HG02623 (cell line): ENCODE measurements around the gene MAOA.
"Not testable (repeated sequence)": the region's sequence is repeated elsewhere in the genome, so short reads cannot be mapped to it uniquely, and the experiment has no call there.

Experiments used
- ATAC-seq: cut with Tn5 transposase; IDR thresholded peaks from one replicate; pipeline ENCODE4 v1.9.1; 2021; ENCODE audit warnings: moderate library complexity; ENCODE audit not compliant: unreplicated experiment

MAOA gene

DNA sequence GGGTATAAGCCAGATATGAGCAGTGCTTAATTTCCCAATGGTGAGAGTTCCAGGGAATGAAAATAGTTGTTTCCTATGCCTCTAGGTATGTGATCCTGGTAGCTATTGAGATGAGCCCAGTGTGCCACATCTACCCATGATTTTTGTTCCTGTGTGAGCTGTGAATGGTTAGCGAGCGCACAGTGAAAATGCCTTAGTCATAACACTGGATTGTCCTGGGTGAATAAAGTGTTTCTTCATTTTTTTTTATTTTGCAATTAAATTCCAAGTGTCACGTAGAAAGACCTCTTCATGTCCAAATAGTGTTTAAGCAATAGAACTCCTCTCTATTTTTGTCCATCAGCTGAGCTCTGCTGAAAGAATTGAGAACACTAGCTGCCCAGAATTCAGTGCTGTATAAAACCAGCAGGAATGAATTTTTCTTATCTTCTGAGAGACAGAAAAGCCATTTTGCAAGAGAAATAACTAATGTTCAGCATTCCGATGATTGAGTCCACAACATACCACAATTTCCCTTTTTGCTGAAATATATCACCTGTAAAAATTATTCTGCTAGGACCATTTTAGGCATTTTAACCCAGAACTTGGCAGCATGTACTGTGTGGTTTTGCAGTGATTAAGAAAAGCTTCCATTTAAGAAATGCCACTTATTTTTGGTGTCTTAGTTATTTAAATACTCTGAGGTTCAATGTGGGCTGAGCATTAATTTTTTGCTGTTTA is 5.6 kb downstream of the MAOA start:
- ATAC-seq: no peak

DNA sequence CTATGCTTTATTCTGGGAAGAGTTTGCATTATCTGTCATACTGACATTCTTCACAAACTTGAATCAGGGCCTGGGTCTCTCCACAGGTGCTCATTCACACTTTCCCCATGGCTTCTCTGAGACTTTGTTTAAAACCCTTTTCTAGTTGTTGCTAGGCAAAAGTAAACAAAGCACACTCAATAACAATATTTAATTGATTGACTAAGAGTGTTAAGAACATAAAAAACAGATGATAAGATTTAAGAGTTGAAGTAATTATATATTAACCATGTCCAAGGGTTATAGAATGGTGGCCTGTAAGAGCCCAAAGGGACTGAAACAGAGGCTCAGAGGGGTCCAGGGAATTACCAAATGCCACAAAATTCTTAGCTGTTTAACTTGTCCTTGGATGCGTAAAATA is 7.1 kb downstream of the MAOA start:
- no peak for ATAC-seq

DNA sequence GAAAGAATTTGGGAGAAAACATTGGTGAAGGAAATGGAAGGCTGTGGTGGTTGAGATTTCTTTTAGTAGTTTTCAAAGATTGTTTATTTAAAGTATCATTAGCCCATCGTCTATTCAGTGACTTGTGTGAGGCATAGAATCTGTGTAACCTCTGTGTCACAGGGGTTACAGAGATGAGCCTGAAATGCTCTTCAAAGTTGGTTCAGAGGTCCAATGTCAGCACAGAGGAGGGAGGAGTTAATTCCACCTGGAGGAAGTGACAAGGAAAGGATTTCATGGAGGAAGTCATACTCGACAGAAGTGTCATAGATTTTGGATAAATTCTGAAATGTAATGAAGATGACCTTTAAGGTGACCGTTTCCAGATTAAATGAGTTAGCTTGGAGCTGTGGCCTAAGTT is 8.2 kb downstream of the MAOA start:
- no peak for ATAC-seq

DNA sequence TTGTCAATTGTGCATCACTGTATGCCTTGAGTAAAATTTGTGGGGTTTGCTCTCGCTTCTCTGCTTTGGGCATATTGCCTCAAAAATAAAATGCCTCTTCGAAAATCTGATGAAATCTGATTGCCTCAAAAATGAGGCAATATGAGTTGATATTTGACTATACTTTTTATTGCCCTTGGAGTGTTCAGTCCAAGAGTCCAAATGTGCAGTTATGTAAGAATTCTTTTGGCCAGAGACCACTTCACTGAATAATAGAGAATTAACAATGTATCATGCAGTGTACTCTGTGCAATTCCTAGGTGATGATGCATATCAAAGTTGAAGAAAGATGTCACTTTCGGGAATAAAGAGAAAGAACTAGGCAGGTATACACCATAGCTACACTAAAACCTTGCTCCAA is 8.6 kb downstream of the MAOA start:
- ATAC-seq: no peak

DNA sequence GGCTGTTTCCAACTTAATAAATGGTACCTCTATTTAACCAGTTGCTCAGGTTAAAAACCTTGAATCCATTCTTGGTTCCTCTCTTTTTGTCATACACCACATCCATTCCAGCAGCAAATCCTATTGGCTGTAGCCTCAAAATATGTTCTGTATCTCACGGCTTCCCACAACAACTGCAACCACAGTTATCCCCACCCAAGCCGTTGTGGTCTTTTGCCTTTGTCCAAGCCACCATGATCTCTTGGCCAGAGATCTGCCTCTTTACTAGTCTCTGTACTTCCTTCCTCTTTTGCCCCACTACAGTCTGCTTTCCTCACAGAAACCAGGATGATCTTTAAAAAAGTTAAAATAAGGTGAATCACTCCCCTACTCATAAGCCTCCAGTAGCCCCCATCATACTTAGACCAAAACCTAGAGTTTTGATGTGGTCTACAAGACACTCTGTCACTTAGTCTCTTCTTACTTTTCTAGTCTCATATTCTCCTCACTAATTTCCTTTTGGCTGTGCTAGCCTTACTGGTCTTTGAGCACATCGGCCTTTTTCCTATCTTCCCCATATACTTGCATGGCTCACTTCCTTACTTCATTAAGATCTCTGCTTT is 10.3 kb downstream of the MAOA start:
- no peak for ATAC-seq

DNA sequence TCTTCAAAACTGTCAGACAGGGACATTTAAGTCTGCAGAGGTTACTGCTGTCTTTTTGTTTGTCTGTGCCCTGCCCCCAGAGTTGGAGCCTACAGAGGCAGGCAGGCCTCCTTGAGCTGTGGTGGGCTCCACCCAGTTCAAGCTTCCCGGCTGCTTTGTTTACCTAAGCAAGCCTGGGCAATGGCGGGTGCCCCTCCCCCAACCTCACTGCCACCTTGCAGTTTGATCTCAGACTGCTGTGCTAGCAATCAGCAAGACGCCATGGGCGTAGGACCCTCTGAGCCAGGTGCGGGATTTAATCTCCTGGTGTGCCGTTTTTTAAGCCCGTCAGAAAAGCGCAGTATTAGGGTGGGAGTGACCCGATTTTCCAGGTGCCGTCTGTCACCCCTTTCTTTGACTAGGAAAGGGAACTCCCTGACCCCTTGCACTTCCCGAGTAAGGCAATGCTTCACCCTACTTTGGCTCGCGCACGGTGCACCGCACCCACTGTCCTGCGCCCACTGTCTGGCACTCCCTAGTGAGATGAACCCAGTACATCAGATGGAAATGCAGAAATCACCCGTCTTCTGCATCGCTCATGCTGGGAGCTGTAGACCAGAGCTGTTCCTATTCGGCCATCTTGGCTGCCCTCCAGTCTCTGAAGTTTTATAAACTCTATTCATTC is 20.0 kb downstream of the MAOA start:
- ATAC-seq: not testable (repeated sequence)

DNA sequence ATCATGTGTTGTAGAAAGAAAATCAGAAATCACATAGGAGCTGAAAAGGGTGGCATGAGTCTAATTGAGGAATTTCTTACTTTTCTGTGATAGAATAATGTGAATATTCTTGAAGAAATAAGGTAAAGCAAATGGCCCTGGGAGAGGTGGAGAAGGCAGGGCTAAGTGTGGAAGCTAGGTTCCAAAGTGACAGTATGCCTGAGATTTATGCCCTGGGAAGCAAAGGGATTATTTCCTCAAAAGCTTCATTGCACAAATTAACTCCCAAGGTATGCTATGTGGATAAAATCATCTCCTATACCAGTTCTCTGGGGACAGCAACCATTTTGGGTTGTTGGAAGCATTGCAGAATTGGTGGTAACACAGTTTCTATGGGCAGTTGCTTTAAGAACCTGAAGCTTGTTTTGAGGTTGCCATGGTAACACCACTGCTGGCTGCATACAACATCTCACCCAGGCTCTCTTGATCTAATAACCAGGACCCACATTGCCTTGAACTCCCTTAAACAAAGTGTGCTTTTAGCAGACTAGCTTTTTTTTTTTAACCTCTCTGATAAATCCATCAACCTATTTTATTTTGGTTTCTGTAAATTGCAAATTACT is 21.0 kb downstream of the MAOA start:
- no peak for ATAC-seq

DNA sequence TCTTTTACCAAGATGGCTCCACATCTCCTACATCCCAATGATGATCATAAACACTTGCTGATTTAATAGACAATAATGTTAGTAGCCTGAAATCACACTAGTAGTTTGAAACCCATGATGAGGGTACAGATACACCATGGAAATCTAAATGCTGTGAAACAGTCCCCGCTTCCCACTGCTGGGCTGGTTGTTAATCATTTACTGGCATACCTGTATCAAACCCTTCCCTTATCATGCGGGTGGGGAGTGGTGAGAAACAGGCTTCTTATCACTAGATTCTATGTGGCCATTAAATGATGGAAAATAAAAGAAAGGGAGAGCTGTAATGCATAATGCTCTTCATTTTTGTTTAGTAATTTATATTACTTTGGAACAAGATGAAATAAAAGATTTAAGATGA is 21.9 kb downstream of the MAOA start:
- no peak for ATAC-seq

DNA sequence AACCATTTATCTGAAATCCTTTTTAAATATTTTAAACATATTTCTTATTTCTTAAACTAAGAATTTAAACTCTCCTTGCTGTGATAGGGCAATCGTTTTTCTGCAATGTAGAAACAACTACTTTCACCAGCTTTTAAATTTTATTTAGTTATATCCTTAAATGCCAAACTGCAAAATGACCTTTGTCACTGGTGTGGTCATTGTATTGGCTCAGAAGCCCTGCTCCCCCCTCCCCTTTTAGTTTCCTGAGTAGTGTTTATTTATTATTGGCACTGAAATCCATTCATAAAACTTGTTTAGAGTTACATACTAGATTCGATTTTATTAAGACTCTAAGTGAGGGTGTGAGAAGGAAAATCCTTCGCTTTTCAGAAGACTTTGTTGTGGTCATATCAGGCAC is 23.0 kb downstream of the MAOA start:
- ATAC-seq: no peak

DNA sequence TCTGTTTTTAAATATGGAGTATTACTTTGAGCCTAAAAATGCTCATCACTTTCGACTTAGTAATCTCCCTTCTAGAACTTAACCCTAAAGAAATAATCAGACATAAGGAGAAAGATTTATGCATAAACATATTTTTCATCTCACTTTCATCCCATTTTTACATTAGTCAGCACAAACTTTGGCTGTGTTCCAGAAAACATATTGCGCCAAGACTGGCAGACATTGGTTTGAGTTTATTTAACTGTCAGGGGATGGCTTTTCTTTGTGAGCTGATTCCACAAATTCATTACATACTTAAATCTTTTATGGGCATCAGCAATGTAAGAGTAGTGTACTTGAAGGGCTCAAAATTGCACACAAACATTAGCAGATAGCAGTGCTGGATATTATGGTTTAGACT is 23.7 kb downstream of the MAOA start:
- no peak for ATAC-seq

DNA sequence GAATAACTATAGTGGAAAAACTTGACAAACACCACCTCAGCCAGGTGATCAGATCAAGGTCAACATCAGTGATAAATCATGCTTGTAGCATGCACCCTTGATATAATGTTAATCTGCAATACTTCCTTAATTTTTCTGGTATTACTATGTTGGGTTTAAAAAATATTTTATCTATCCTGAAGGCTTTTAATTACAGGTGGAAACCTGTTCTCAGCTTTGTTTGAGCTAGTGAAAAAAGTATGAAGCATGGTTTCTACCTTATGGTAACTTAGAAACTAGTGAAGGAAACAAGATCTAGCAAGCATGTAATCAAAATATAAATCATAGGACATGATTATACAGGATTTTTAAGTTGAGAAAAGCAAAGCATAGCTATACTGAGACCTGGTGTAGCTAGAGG is 26.6 kb downstream of the MAOA start:
- ATAC-seq: no peak

DNA sequence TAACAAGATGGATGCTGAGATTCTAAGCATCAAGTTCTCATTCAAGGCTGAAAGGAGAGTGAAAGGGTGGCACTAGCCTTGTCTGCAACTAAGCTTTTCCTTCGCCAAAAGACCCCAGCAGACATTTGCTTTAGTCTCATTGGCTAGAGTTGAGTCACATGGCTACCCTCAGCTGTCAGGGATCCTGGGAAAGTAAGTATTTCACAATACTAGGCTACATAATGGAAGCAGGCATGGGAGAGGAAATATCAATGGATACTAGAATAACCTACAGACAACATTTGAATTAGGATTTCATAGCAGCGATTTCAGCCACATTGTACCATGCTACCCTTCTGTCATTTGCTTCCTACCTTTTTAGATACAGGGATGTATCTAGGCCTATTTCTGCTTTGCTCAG is 29.1 kb downstream of the MAOA start:
- no peak for ATAC-seq

DNA sequence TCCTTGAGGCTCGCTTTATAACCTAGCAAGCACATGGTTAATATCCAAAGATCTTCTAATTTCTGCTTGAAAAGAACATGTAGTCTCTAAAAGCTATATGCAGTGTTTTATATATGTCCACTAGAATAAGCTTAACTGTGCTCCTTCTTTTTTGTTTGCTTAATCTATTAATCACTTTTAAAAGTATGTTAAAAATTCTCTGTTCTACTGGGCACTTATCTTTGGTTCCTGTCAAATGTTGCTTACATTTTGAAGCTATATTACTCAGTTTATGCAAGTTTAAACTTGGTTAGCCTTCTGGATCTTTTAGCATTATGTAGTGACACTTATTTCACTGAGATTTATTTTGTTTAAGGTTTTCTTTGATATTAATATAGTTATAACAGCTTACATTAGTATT is 32.5 kb downstream of the MAOA start:
- no peak for ATAC-seq

DNA sequence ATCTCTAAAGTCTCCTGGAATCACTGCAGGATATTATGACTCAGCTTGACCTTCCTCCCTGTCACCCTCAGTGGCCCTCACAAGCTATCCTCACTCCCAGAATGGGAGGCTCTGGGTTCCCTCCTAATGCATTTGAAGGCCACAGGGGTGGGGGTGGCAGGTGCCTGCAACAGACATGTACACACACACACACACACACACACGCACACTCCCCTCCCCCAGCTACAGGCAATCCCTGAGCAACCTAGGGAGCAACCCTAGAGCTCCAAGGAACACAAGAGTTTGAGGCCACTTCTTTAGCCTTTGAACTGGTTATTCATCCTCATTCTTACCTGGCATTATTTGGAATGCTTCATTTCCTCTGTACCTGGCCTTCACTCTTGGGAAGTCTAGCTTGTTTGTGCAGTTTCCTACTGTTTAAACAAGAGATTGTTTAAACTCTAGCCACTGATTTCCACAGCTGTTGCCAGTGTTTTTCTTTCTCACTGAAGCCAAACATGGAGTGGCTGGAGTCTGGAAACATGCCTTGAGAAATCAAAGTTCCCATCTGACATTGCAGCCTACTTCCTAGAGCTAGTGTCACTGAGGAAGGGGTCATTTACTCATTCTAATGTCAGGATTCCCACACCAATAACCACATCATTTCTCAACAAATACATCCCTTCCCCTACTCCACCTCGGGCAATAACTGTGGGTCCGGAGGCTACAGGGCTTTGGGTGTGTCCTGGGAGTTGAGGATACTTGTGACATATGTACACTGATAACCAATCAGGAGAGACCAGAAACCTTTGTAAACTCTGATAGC is 37.7 kb downstream of the MAOA start:
- no peak for ATAC-seq

DNA sequence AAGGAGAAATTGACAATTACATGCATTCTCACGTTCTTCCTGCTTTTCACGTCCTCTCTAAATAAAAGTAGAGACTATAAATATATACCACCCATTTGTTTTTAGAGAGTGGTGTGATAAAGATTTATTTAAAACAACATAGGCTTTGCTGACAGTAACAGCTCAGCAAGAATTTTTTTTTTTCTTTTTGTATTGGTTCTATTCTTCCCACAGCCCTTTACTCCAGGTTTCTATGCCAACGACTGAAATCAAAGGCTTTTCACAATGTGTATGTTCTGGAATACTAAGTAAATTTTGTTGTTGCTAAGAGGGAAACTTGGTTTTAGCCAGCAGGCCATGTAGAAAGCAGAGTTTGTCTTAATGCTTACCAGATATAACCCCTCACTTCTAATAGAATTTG is 43.4 kb downstream of the MAOA start:
- no peak for ATAC-seq

DNA sequence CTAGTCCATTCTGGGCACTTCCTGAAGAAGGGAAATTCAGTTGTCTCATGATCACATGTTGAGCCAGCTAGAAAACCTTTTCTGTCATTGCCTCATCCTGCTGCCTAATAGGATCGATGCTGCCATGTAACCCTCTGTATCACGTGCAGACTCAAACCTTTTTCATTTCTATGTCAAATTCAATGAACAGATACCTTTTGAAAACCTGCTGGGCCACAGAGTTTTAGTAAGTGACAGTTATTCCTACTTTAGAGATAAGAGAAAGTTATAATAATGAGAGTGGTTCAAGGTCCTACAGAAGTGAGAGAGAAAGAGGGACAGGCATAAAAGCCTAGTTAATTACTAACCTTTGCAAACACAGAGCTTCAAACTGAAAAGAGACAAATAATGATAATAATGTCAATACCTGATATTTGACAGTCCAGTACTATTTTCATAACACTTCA is 46.0 kb downstream of the MAOA start:
- no peak for ATAC-seq

DNA sequence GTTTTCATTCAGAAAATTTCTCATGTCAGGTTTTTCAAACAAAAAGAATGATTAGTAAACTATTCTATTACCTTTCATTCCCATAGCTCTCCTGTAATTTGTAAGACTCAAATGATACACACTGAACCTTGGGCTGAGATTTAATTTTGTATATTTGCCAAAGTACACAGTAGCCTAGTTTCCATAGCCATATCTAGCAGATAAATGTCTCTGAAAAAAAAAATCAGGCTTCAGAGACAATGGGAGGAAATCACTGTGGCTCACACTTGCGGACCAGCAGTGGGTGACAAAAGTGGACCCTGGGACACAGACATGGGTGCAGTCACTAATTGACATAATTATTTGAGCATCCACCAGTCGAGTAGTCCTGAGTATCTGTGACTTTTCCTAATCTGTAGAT is 46.6 kb downstream of the MAOA start:
- no peak for ATAC-seq

DNA sequence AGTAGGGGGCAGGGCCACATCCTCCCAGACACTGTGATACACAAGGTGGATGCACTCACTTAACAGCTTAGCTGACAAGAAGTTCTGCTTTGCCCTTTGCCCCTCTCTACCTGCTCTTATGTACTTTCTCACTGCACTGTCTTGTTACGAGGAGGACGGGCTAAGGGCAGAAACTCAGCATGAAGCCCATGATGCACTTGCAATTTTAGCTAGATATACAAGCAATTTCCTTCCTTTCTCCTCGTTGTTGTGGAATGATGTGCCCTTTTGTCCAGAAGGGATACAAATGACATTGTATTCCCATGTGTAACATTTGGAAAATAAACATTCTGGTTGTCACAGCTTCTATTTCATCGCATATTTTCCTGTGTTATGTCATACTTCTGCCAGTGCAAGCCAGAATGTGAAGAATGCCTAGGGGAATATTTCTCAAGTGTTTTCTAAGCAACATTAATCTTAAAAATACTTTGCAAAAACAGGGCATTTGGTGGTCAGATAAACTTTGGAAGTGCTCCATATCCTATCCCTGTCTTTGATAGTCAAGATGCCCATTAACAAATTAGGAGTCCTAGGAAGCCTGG is 47.2 kb downstream of the MAOA start:
- ATAC-seq: no peak

DNA sequence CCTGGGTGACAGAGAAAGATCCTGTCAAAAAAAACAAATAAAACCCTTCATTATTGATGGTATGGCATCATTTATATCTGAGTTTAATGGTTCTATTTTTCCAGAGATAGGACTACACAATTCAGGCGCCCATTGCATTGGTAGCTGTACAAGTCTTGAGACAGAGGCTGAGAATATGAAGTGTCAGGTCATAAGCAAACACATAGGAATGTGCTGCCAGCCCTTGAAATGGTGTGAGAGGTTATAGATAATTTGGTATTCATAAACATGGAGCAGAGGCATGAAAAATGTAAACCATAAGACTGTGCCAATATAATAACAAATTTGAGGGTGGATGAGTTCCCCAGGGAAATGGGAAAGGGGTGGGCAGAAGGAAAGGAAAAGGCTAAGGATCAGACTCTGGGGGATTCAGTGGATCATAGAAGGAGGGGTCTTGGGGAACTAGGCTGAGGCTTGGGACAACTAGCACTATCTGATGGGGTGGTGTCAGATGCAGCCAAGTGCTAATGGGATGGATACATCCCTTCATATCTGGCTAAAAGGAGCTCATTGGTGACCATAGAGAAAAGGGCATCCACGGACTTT is 50.8 kb downstream of the MAOA start:
- ATAC-seq: no peak

DNA sequence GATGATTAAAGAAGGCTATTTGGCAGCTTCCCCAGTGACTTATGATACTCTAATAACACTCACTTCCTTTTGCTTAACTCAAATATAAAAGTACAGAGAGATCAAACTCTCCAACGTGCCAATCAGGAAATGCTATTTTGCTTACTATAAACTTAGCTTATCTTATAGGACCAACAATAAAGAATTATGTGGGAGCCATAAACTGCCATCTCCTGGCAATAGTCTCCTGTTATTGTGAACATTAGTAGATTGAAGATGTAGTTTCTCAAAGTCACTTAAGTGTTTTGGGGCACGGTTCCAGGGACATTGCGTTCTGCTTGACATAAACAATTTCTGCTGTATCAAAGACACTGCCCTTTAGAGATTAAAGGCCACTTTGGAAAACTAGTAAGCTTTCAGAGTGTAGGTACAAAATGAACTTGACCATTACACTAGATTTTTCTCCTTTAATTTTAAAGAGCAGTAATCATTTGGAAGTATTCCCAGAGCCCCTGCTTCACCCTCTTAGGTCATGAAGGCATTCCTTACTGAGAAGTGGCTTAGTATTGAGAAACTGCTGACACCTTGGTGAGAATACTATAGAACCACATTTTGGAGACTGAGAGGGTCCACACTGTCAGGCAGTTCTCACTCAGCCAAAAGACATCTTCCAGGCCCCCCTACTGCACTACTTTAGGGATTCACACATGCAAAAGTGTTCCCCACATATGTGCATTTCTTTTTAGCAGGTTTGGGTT is 51.9 kb downstream of the MAOA start:
- ATAC-seq: no peak
